GM06990 (cell line): ENCODE measurements around the gene EXO1.

Experiments used
- DNase-seq: peaks from one replicate; pipeline ENCODE4 v3.0.0-alpha.2; 2011; ENCODE audit not compliant: insufficient read length; ENCODE audit errors: extremely low read depth
- H3K27me3 ChIP-seq: replicated peaks from 2 replicates; pipeline ENCODE4 v1.6.0; 2011; ENCODE audit warnings: low read length; ENCODE audit not compliant: control insufficient read depth, insufficient read depth
- H3K36me3 ChIP-seq: 2 replicates; pipeline ENCODE4 v1.5.1; 2011; ENCODE audit warnings: low read length; ENCODE audit not compliant: control insufficient read depth, insufficient read depth
- H3K4me3 ChIP-seq: replicated peaks from 2 replicates; pipeline ENCODE4 v1.5.1; 2011; ENCODE audit warnings: low read depth, mild to moderate bottlenecking, control low read depth, low read length
- CTCF ChIP-seq: IDR thresholded peaks from 2 replicates; pipeline ENCODE4 v1.5.1; 2011; ENCODE audit warnings: low read length, control low read depth, mild to moderate bottlenecking, inconsistent platforms; ENCODE audit not compliant: insufficient read depth, poor library complexity, severe bottlenecking

Gene EXO1

DNA sequence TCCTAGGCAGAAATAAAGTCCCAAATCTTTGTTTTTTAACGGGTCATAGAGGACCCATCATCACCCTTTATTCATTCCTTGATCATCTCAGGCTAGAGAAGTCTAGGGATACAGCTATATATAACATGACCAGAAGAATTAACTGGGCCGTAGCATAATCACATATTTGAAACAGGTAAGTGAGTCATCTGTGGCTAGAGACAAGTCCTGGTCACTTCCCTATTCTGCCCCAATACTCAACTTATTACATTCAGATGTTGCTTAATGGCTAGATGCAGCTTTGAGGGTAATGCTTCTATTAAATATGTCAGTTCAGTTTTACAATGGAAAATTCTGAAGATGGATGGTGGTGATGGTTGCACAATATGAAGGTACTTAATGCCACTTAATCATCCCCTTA is 47.0 kb downstream of the EXO1 start:
- TF ChIP-seq CTCF: no peak
- Histone ChIP-seq H3K36me3 (no peaks in the 10 kb centered on the region; the same call in 1 of the 2 replicates), H3K27me3 (no peaks in the 10 kb centered on the region), H3K4me3 (no peak overlapping the region)
- no peak for DNase-seq

GRCh38 chr1:241896670-241896962 is 48.6 kb downstream of the EXO1 start:
- TF ChIP-seq CTCF: no peak
- no peaks in the 10 kb centered on the region for H3K36me3 ChIP-seq
- H3K27me3 ChIP-seq: no peaks in the 10 kb centered on the region
- no peak overlapping the region for H3K4me3 ChIP-seq
- no peak for DNase-seq

GRCh38 chr1:241899210-241899609 is 51.2 kb downstream of the EXO1 start:
- Histone ChIP-seq H3K27me3 (no peaks in the 10 kb centered on the region), H3K4me3 (no peak overlapping the region), H3K36me3 (no peaks in the 10 kb centered on the region)
- no peak for TF ChIP-seq CTCF
- DNase-seq: no peak

DNA sequence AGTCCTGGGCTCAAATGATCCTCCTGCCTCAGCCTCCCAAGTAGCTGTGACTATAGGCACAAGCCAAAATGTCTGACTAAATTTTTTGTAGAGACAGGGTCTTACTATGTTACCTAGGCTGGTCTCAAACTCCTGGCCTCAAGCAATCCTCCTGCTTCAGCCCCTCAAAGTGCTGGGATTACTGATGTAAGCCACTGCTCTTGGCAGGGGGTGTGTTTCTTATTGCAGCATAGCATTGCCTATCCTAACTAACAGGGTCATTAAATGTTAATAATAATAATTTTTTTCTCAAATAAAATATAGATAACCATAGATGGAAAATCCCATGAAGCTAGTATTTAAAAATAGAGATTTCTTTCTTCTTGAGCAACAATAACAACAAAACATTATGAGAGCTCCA is 52.4 kb downstream of the EXO1 start:
- no peak for DNase-seq
- no peak overlapping the region for H3K4me3 ChIP-seq
- TF ChIP-seq CTCF: no peak
- H3K27me3 ChIP-seq: no peaks in the 10 kb centered on the region
- H3K36me3 ChIP-seq: no peaks in the 10 kb centered on the region

- H3K27me3 ChIP-seq: no peaks in the 10 kb centered on the region
- no peak for TF ChIP-seq CTCF
- DNase-seq: no peak
Measured at GRCh38 chr1:241902391-241903065, 54.5 kb downstream of the EXO1 start.

DNA sequence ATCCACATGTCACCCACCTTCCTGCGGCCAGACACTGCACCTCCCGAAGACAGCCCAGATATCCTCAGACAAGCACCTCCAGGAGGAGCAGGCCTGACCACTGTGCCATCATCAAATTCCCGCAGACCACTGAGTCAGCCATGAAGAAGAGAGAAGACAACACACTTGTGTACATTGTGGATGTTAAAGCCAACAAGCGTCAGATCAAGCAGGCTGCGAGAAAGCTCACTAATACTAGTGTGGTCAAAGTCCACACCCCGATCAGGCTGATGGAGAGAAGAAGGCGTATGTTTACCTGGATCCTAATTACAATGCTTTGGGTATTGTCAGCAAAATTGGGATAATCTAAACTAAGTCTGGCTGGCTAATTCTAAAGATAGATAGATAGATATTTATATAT is 68.2 kb downstream of the EXO1 start:
- no peak for TF ChIP-seq CTCF
- Histone ChIP-seq H3K36me3 (no peaks in the 10 kb centered on the region), H3K4me3 (no peak overlapping the region), H3K27me3 (no peaks in the 10 kb centered on the region)
- no peak for DNase-seq

More at GRCh38 chr1:241902391-241903065, 54.5 kb downstream of the EXO1 start:
- H3K36me3 ChIP-seq: no peaks in the 10 kb centered on the region
- H3K4me3 ChIP-seq: no peak overlapping the region
